NAMALWA (cell line): Measurements from ENCODE around the gene HOXA11.

Experiments
- DNase-seq: peaks from one replicate; pipeline ENCODE4 v3.0.0-alpha.2; 2015; ENCODE audit warnings: low spot score

HOXA11 gene

GRCh38 chr7:27157702-27158431, 27.2 kb downstream of the HOXA11 start:
- DNase-seq, result no peak

DNA sequence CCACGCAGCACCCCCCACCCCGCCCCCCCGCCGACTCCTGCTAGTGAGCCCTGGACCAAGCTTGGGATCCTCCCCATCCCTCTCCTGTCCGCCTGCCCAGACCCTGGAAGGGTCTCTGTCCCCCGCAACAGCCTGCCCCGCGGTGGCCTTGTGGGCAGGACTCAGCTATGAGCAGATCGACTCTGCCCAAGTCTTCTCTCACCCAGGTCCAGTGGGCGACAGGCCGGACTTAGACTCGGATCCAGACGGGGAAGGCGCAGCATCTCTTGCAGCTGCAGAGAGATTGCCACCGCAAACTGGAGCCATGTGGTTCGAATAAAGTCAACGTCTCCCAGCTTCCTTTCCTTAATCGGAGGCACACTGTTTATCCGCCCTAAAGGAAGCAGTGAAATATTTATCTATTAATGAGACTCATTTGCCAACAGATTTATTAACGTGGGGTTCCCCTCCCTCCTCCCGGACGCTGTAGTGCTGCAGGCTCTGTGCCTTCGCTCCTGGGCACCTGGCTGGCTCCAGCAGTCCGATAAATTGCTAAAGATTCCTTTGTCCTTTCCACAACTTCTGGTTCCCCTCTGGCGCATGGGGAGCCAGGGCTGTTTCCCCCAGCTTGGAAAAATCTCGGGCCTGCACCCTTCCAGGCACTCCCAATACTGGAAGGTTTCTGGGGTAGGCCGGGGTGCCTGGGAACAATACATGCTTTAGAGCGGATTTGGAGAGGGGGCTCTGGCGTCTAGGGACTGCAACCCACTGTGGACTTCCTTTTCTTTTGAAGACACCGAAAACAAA, 27.9 kb downstream of the HOXA11 start:
- DNase-seq, result no peak

- DNase-seq, result no peak
Observed at GRCh38 chr7:27156508-27156898, 28.5 kb downstream of the HOXA11 start, which contains the start of gene HOXA7. TSS of gene HOXA7 (minus strand) at chr7:27156675. CDS start at chr7:27156545, 130 bp downstream.

DNA sequence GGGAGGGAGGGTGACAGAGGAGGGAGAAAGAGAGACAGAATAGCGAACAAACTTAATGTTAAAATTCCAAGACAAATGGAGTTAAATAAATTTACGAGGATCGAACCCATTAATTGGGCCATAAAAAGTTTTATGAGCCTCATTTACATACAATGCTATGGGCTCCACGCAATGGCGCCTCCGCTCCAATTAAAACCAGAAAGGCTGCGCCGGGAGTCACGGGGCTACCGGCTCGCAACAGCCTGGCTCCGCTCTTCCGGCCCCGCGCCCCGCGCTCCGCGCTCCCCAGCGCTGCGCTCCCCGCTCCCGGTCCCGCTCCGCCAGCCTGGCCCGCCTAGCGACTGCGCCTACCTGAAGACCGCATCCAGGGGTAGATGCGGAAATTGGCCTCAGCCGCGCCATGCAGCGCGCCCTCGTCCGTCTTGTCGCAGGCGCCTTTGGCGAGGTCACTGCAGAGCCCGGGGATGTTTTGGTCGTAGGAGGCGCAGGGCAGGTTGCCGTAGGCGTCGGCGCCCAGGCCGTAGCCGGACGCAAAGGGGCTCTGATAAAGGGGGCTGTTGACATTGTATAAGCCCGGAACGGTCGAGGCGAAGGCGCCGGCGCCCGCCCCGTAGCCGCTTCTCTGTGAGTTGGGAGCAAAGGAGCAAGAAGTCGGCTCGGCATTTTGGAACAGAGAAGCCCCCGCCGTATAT, 29.1 kb downstream of the HOXA11 start:
- DNase-seq, result no peak

DNA sequence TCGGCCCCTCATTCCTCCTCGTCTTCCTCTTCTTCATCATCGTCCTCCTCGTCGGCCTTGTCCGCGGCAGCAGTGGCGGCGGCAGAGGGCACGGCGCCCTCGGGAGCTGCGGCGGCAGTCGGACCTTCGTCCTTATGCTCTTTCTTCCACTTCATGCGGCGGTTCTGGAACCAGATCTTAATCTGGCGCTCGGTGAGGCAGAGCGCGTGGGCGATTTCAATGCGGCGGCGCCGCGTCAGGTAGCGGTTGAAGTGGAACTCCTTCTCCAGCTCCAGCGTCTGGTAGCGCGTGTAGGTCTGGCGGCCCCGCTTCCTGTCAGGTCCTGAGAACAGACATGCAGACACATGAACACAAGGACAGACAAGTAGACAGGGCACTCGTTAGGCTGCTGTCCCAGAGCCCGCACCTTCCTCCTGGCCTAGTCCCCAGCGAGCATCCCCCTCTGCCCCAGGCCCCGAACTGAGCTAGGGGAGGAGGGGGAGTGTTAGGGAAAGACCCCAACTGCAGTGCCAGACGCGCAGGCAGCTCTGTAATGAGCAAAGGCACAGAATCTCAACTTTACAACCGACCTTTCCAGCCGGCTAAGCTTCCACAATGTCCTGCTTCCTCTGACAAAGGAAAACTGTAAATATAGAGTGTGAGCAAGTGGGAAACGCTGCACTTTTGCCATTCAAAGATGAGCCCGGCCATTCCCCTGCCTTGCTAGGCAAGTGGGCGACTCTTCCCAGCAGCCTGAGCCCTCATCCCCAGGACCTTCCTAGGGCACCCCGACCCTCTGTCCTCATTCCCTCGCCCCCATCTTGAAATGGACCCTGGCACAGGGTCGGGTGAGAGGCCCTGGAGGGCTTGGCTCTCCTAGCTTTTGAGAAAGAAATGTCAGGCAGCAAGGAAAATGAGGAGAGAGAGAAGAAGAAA, 29.9 kb downstream of the HOXA11 start:
- no peak for DNase-seq

DNA sequence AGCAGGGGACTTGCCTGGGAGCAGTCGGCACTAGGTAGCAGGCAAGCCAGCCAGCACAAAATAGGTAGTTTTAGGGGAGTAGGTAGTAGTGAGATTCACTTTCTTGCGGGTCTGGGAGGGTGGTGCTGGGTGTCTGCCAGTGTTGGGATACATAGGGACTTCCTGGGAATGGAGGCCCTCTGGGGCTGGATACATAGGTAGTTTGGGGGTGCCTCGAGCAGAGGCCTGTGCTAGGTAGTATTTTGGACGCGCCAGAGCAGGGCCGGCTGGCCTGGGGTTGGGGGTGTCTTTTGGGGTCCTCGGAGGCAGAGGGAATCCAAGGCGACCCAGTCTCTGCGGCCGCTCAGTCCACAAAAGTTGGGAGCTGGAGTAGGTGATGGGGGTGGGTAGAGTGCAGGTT, 30.7 kb downstream of the HOXA11 start:
- no peak for DNase-seq

DNA sequence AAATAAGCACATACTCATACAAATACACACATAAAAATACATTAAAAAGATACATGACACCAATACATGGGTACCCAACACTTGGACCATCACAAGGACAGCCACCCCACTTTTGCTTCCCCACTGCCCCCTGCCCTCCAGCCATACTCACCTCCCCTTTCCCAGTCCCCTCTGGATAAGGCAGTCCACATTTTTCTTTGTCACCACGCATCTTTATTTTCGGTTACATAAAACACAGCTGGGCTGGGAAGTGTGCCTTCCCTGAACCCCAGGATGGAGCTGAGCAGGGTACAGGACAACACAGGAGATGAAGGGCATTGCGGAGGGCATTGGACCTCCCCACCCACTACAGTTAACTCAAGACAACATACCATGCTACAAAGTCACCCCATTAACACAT, 31.5 kb downstream of the HOXA11 start:
- no peak for DNase-seq

DNA sequence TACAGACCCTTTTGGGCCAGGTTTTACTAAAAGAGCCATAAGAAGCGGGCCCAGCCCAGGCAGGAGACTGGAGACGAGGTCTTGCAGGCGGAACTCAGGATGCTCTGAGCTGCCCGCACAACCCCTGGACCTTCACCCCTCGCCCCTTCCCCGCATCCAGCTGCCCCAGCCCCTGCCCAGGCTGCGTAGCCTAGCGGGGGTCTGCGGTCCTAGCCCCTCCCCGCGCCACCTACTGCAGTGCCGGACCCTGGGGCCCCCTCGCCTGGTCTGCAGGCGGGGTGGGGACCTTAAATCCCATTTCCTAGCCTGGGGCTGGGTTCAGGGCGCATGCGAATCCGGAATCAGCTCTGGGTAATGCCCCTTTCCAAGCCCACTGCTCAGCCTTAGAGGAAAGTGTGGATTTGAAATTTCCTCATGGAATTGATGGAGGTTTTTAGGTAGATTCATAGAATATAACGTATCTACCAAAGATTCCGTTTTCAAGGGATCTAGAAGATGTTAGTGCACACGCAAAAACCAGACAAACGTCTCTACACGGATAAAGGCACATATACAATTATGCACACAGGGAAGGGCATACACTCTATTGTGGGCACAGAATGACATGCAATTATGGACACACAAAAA, 32.1 kb downstream of the HOXA11 start:
- no peak for DNase-seq

DNA sequence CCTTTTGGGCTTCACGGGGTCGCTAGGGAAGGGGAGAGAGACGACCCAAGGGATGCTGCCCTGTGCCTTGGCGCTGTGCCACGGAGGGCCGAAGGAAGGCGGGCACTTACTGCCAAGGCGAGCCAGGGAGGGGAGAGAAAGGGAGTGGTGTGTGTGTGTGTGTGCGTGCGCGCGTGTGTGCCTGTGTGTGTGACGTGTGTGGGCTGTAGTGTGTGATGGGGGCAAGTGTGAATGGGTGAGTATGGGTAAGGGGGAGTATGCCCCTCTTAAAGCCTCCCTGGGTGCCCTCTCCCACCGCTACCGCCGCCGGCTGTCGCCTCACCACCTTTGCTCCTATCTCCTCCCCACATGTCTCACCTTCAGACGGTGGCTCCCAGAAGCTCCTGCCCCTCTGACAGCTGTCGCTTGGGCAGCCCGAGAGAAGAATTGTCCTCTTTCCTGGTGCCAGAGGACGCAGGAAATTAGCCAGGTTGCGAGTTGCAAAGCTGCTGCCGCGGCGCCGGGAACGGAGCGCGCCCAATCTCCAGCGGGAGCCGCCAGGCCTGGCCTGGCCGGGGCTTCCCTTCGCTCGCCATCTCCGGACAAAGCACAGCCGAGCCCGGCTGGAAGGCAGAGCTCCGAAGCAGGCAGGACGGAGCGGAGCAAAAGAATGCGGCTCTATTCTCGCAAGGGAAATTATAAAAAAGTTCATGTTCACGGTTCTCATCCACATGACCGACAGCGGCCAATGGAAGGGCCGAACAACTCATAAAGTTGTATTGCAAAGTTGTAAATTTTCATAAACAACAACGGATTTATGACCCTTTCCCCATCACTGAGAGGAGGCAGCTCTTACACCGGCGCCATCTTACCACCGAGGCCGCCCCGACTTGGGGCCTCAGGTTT, 32.9 kb downstream of the HOXA11 start, which contains the start of gene HOXA3:
Gene HOXA3 (minus strand): TSS at position 653 of the 885 bp plus-strand sequence. CDS start 41,943 bp downstream, outside the sequence.
- no peak for DNase-seq

DNA sequence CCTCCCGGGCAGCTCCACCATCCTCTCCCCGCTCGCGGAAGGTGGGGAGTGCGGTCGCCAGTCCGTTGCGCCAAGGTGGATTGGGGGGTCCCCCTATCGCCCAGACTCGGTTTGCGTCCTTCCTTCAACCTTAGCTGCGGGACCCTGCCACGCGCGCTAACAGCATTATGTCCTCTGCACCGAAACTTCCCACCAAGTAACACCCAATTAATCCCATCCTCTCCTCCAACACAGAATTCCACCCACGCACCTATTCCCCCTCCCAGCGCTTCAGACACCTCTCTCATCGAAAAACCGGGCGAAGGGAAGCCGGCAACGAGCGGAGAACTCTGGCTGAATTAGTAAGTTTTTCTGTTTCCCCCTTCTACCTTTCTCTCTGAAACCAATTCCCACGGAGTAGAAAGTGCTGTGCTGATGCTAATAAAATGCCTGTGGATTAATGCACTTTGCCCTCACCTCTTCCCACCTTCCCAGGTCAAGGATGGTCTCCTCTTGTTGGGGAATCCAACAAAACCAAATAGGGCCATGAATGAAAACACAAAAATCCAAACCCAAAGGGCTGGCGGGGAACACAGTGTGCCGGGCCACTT, 33.6 kb downstream of the HOXA11 start:
- no peak for DNase-seq

DNA sequence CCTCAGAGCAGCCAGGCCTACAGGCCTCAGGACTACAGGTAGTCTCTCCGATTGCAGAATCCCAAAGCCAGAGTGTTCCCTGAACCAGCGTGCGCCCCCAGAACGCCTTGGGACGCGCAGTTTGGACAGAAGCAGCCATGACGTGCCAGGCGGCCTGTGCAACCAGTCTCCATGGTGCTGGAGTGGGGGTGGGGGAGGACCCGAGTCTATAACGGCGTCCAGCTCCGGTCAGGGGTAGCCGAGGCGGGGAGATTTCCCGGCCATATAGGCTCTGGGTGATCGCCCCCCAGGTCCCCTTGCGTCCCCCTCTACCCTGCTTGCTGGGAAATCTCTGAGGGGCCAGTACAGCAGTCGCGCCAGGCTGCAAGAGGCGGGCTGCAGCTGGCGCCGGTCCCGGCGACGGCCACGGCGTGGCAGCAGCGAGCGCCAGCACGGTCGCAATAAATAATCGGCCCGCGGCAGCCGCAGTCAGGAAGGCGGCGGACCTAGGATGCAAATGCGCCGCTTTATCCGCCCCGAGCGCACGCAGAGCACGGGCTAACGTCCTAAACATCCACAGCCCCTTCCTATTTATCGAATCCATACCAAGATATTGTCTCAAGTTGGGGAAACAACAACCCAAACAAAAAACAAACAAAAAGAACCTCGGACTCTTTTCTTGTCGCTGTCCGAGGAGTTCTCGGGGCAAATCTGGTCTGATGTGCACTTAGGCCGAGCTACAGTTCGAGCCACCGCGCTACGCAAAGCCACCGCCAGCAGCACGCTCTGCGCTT, 34.3 kb downstream of the HOXA11 start:
- DNase-seq, result peak; percentile 91

DNA sequence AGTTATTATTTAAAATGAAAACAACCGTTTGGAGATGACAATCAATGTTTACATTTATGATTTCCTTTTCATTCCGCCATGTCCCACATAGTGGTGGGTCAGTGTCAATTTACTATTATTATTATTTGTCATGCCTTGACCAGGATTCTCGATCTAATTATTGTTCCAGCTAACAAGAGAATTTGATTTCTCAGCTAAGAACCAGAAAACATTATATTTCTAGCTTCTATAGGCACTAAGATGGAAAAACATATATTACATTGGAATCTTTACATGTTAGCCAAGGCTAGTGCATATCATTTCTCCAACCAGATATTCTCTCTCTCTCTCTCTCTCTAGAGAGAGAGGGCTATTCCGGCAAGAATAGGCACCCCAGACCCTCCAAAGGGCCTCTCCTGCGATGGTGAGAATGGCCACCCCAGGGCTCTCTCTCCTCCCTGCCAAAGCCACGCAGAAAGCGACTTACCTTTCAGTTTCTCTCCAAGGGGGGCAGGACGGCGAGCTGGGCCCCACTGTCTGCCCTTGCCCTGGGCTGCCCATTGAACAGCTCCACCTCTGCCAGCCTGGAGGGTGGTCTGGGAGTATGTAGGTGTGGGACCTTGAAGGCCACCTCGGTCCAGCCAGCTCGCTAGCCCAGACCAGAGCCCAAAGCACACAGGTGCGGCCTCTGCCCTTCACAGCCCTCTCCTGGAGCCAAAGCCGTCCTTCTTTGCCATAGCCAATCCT, 35.0 kb downstream of the HOXA11 start:
- DNase-seq, result peak; percentile 59

GRCh38 chr7:27148756-27149641, 36.0 kb downstream of the HOXA11 start:
- DNase-seq, result no peak

DNA sequence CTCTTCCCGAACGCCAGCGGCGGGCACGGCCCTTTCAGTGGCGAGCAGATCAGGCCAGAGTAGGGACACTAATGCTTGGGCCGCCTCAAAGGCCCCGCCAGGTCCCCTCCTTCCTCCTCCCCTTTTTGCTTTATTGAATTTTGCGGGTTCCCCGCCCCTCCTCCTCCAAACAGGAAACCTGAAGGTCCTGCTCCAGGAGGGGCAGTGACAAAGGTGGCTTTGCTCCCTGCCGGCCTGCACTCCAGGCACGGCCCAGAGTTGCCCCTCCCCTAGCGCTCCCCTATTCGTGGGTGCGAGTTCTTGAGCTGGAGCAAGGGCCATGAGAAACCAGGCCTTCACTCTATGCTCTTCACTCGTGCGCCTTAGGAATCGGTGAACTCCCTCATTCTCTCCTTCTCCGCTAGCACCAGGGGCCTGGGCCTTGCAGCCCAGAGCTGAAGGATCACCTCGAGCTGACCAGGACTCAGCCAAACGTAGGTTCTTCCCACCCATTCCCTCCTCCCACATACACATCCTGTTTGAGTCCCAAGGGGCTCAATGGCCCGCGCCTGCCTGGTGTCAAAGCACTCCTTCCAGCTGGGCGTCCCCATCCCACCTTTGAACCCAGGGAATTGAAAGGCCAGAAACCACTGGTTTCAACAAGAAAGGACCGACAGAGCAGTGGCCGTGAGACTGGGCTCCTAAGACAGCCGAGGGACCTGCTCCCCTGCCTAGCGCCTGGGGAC, 36.8 kb downstream of the HOXA11 start:
- DNase-seq, result no peak

- no peak for DNase-seq
Observed at GRCh38 chr7:27147199-27148030, 37.6 kb downstream of the HOXA11 start, which contains the start of gene HOXA6. TSS of gene HOXA6 (minus strand) at chr7:27147774. CDS start at chr7:27147749, 25 bp downstream.
